Astrocyte (in vitro differentiated cells and primary cell): ENCODE results near the gene SSBP3. TPM values are rescaled to one million over a fixed set of nuclear protein-coding genes. Genes with fewer than 3 reads are reported as not detected.

Source experiments
- DNase-seq: peaks from one replicate; pipeline ENCODE4 v3.0.0-alpha.2; 2010; ENCODE audit warnings: low read depth
- FAIRE-seq: peaks from 2 replicates; lab custom pipeline; 2011; peaks lifted over from hg19 to GRCh38; lab: Jason Lieb, UNC
- H2AFZ ChIP-seq: 2 replicates; pipeline ENCODE4 v1.6.0; 2012; ENCODE audit warnings: low read depth, low read length, inconsistent platforms
- H3K27ac ChIP-seq: 2 replicates; pipeline ENCODE4 v1.5.1; 2011; ENCODE audit warnings: low read depth, low read length, inconsistent platforms
- H3K27me3 ChIP-seq: 2 replicates; pipeline ENCODE4 v1.6.0; 2011; ENCODE audit warnings: low read length, inconsistent platforms; ENCODE audit not compliant: insufficient read depth
- H3K36me3 ChIP-seq: 2 replicates; pipeline ENCODE4 v1.5.1; 2011; ENCODE audit warnings: low read length, inconsistent platforms; ENCODE audit not compliant: insufficient read depth
- H3K4me1 ChIP-seq: 2 replicates; pipeline ENCODE4 v1.5.1; 2011; ENCODE audit warnings: low read length, inconsistent platforms; ENCODE audit not compliant: insufficient read depth
- H3K4me2 ChIP-seq: 2 replicates; pipeline ENCODE4 v1.6.0; 2012; ENCODE audit warnings: low read length, inconsistent platforms
- H3K4me3 ChIP-seq: 2 replicates; pipeline ENCODE4 v1.5.1; 2011; ENCODE audit warnings: low read depth, mild to moderate bottlenecking, low read length, inconsistent platforms; ENCODE audit not compliant: insufficient read depth
- H3K79me2 ChIP-seq: 2 replicates; pipeline ENCODE4 v1.6.0; 2012; ENCODE audit warnings: mild to moderate bottlenecking, low read length, inconsistent platforms; ENCODE audit not compliant: insufficient read depth
- H3K9ac ChIP-seq: 2 replicates; pipeline ENCODE4 v1.6.0; 2012; ENCODE audit warnings: mild to moderate bottlenecking, low read length, inconsistent platforms
- H3K9me3 ChIP-seq: 2 replicates; pipeline ENCODE4 v1.5.1; 2012; ENCODE audit warnings: low read depth, mild to moderate bottlenecking, low read length, inconsistent platforms; ENCODE audit not compliant: insufficient read depth
- H4K20me1 ChIP-seq: 2 replicates; pipeline ENCODE4 v1.6.0; 2012; ENCODE audit warnings: low read length, inconsistent platforms; ENCODE audit not compliant: insufficient read depth
- H3K27ac Mint-ChIP-seq: one replicate; pipeline ENCODE4 v1.8.0; 2021; ENCODE audit warnings: mild to moderate bottlenecking, mixed read lengths; ENCODE audit not compliant: unreplicated experiment
- H3K27me3 Mint-ChIP-seq: one replicate; pipeline ENCODE4 v1.8.0; 2021; ENCODE audit warnings: low read depth, mixed read lengths; ENCODE audit not compliant: unreplicated experiment
- H3K36me3 Mint-ChIP-seq: one replicate; pipeline ENCODE4 v1.8.0; 2021; ENCODE audit warnings: low read depth, mixed read lengths; ENCODE audit not compliant: unreplicated experiment
- H3K4me1 Mint-ChIP-seq: one replicate; pipeline ENCODE4 v1.8.0; 2021; ENCODE audit warnings: low read depth, mixed read lengths; ENCODE audit not compliant: unreplicated experiment
- H3K4me3 Mint-ChIP-seq: one replicate; pipeline ENCODE4 v1.8.0; 2021; ENCODE audit warnings: mild to moderate bottlenecking, moderate library complexity, mixed read lengths; ENCODE audit not compliant: unreplicated experiment
- H3K9me3 Mint-ChIP-seq: one replicate; pipeline ENCODE4 v1.8.0; 2021; ENCODE audit warnings: mild to moderate bottlenecking, mixed read lengths; ENCODE audit not compliant: unreplicated experiment
- CTCF ChIP-seq: IDR thresholded peaks from 2 replicates; pipeline ENCODE4 v1.5.1; 2011; ENCODE audit warnings: low read depth, mild to moderate bottlenecking, inconsistent platforms, low read length, moderate library complexity; ENCODE audit not compliant: insufficient read depth
- EZH2 ChIP-seq: IDR thresholded peaks from 2 replicates; pipeline ENCODE4 v1.6.1; 2012; ENCODE audit warnings: mild to moderate bottlenecking, low read length, inconsistent platforms; ENCODE audit not compliant: insufficient read depth
- total RNA-seq: library from RNA; stranded (reverse); gene quantifications from 2 replicates; pipeline ENCODE4 v1.2.1, GENCODE V29; 2021

SSBP3 gene
- total RNA-seq, 1 donor from 2014 or later, result 89.8 TPM

DNA sequence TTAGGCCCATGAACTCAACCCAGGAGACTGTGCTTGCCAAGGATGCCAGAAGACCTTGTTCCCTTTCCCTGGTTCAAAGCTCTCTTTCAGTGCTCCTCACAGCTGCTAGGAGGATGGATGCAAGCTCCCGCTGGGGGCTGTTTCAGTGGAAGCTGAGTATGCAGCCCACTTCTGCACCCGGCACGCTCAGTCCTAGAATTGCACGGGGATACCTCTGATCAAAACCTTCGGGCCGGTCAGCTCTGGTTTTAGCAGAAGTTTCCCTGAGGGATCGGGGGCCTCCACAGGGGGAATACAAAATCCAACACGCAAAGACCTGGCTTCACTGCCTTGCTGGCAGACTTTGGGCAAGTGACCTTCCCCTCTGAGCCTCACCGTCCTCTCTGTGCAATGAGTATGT is 4.2 kb upstream of the SSBP3 start:
- peaks cover 2% of the 10 kb centered on the region for H3K9me3 Mint-ChIP-seq
- Histone ChIP-seq H3K79me2 (peaks cover under 1% of the 10 kb centered on the region), H3K4me1 (peaks cover 18% of the 10 kb centered on the region), H3K4me2 (no peak overlapping the region), H3K36me3 (no peaks in the 10 kb centered on the region), H3K4me3 (no peak overlapping the region), H4K20me1 (no peaks in the 10 kb centered on the region), H3K9ac (no peak overlapping the region), H3K27ac (no peak overlapping the region), H3K27me3 (no peaks in the 10 kb centered on the region), H3K9me3 (no peaks in the 10 kb centered on the region), H2AFZ (no peak overlapping the region)
- FAIRE-seq (no peak), DNase-seq (no peak)
- H3K27me3 Mint-ChIP-seq, result peaks cover 26% of the 10 kb centered on the region
- no peak for TF ChIP-seq CTCF
- TF ChIP-seq EZH2, result no peak
- no peak overlapping the region for H3K27ac Mint-ChIP-seq
- H3K36me3 Mint-ChIP-seq, result peaks cover 4% of the 10 kb centered on the region
- peaks cover 19% of the 10 kb centered on the region for H3K4me1 Mint-ChIP-seq
- no peak overlapping the region for H3K4me3 Mint-ChIP-seq

- Mint-ChIP-seq H3K27ac (peak overlapping the region; percentile 20), H3K36me3 (peaks cover 4% of the 10 kb centered on the region), H3K4me1 (peaks cover 19% of the 10 kb centered on the region), H3K4me3 (peak overlapping the region; percentile 22), H3K9me3 (no peaks in the 10 kb centered on the region), H3K27me3 (peaks cover 17% of the 10 kb centered on the region)
- TF ChIP-seq EZH2 (no peak), CTCF (no peak)
- Histone ChIP-seq H3K27me3 (no peaks in the 10 kb centered on the region), H3K4me2 (no peak overlapping the region), H2AFZ (no peak overlapping the region), H3K36me3 (no peaks in the 10 kb centered on the region), H3K4me3 (no peak overlapping the region), H4K20me1 (peaks cover 8% of the 10 kb centered on the region), H3K9ac (no peak overlapping the region), H3K9me3 (no peaks in the 10 kb centered on the region), H3K27ac (no peak overlapping the region), H3K79me2 (peaks cover 8% of the 10 kb centered on the region), H3K4me1 (peaks cover 23% of the 10 kb centered on the region)
- FAIRE-seq (no peak), DNase-seq (no peak)
These were observed 3.3 kb upstream of the SSBP3 start for GRCh38 chr1:54409156-54410142.
